CD4-positive, alpha-beta memory T cell (primary cell): ENCODE results near the gene SV2B. TPM values are rescaled to one million over a fixed set of nuclear protein-coding genes. Genes with fewer than 3 reads are reported as not detected.

Experiments used
- CTCF ChIA-PET: fragments of 350-600 bp; sonication (Branson Sonifier 250); formaldehyde crosslinking; loops from one replicate; lab custom pipeline; 2021; ENCODE audit warnings: inconsistent platforms; ENCODE audit not compliant: partially characterized antibody; lab: Charles Lee
- POLR2A ChIA-PET: fragments of 350-600 bp; sonication (Branson Sonifier 250); formaldehyde crosslinking; loops from one replicate; lab custom pipeline; 2021; ENCODE audit not compliant: partially characterized antibody; lab: Charles Lee
- DNase-seq, 5 donors: peaks; one replicate each; pipeline versions ENCODE4 v3.0.0 to v3.0.0-alpha.2; 2020 to 2022; ENCODE audit warnings: mixed read lengths in 1 of 5
- H3K27ac ChIP-seq: one replicate; pipeline ENCODE4 v1.7.0; 2013; ENCODE audit warnings: low read depth, low read length
- H3K27me3 ChIP-seq: 2 replicates; pipeline ENCODE4 v1.7.0; 2013; ENCODE audit warnings: mild to moderate bottlenecking, low read length, moderate library complexity; ENCODE audit not compliant: insufficient read depth
- H3K36me3 ChIP-seq: 2 replicates; pipeline ENCODE4 v1.7.0; 2013; ENCODE audit warnings: mild to moderate bottlenecking, low read length, moderate library complexity; ENCODE audit not compliant: insufficient read depth
- H3K4me1 ChIP-seq: 2 replicates; pipeline ENCODE4 v1.7.0; 2013; ENCODE audit warnings: mild to moderate bottlenecking, low read length, moderate library complexity; ENCODE audit not compliant: insufficient read depth
- H3K4me3 ChIP-seq, 2 donors: one replicate each; pipeline ENCODE4 v1.7.0; 2013; ENCODE audit warnings: low read length in 2 of 2, mild to moderate bottlenecking in 1 of 2
- H3K9me3 ChIP-seq, 2 donors: one replicate each; pipeline ENCODE4 v1.7.0; 2013; ENCODE audit warnings: low read length in 2 of 2, control low read depth in 1 of 2; ENCODE audit not compliant: control insufficient read depth in 1 of 2
- H3K27ac Mint-ChIP-seq, 7 donors: one replicate each; pipeline ENCODE4 v1.8.0; 2020 to 2021; ENCODE audit warnings: mixed read lengths in 7 of 7, mild to moderate bottlenecking in 6 of 7, inconsistent platforms in 3 of 7, moderate library complexity in 3 of 7
- H3K27me3 Mint-ChIP-seq, 2 donors: one replicate each; pipeline ENCODE4 v1.8.0; 2020 to 2021; ENCODE audit warnings: mixed read lengths in 2 of 2
- H3K36me3 Mint-ChIP-seq, 2 donors: one replicate each; pipeline ENCODE4 v1.8.0; 2020 to 2021; ENCODE audit warnings: mixed read lengths in 2 of 2, inconsistent platforms in 1 of 2, mild to moderate bottlenecking in 1 of 2
- H3K4me1 Mint-ChIP-seq, 4 donors: one replicate each; pipeline ENCODE4 v1.8.0; 2020 to 2021; ENCODE audit warnings: mixed read lengths in 4 of 4, mild to moderate bottlenecking in 1 of 4
- H3K4me3 Mint-ChIP-seq, 8 donors: one replicate each; pipeline ENCODE4 v1.8.0; 2020 to 2021; ENCODE audit warnings: mixed read lengths in 8 of 8, mild to moderate bottlenecking in 7 of 8, moderate library complexity in 6 of 8, inconsistent platforms in 3 of 8
- H3K9me3 Mint-ChIP-seq, 8 donors: one replicate each; pipeline ENCODE4 v1.8.0; 2020 to 2021; ENCODE audit warnings: mixed read lengths in 8 of 8, mild to moderate bottlenecking in 5 of 8, inconsistent platforms in 3 of 8, moderate library complexity in 1 of 8
- intact Hi-C: fragments of 100-400 bp; cut with micrococcal nuclease; formaldehyde crosslinking; loops from one replicate; pipeline ENCODE4 v1.15.1; 2023
- polyA plus RNA-seq, 2 donors: library from polyadenylated mRNA; unstranded; fragments of 300-500 nt; fragmentation: Illumina TruSeq; gene quantifications; one replicate each; pipeline ENCODE4 v1.2.3, GENCODE V29; 2021
- total RNA-seq, 2 experiments: library from RNA; stranded (reverse); gene quantifications; one replicate each; pipeline ENCODE4 v1.2.3, GENCODE V29; 2021

Gene SV2B
- total and polyA plus RNA-seq, 4 experiments from 2014 or later = 0.03 TPM; not detected in 3

DNA sequence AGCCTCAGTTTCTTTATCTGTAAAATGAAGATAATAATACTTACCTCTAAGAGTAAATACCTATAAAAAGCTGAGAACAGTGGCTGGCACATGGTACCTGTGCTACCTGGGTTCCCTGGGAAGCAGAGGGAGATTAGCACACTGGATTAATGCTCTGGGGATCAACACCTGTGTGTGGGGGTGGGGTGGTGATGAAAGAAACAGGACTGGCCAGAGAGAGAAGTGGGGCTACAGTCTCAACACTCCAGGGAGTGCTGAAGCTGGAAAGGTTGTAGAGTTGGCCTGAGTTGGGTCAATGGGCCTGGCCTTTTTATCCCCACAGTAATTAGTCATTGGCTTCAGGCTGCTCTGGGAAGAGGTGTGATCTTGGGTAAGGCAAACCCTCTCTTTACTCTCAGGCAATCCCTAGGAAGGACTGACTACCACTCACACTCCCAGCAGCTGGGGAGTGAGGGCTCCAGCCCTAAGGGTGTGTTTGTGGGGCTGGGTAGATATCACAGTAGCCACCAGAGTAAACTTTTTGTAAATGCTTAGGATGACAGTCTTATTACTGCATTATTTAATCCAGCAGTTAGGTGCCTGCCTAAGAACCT, 102.5 kb downstream of the SV2B start:
- Mint-ChIP-seq H3K4me3 (no peak overlapping the region), H3K27me3 (peaks cover 5 to 12% of the 10 kb centered on the region in 2 donors), H3K36me3 (no peaks in the 10 kb centered on the region), H3K27ac (no peak overlapping the region), H3K9me3 (no peaks in the 10 kb centered on the region), H3K4me1 (no peaks in the 10 kb centered on the region)
- Histone ChIP-seq H3K9me3 (no peaks in the 10 kb centered on the region), H3K27me3 (no peaks in the 10 kb centered on the region), H3K4me1 (no peaks in the 10 kb centered on the region), H3K27ac (no peak overlapping the region), H3K4me3 (no peak overlapping the region), H3K36me3 (no peaks in the 10 kb centered on the region)
- CTCF ChIA-PET = no interaction called here
- intact Hi-C loops = no loop called here
- DNase-seq = no peak
- POLR2A ChIA-PET = no interaction called here

DNA sequence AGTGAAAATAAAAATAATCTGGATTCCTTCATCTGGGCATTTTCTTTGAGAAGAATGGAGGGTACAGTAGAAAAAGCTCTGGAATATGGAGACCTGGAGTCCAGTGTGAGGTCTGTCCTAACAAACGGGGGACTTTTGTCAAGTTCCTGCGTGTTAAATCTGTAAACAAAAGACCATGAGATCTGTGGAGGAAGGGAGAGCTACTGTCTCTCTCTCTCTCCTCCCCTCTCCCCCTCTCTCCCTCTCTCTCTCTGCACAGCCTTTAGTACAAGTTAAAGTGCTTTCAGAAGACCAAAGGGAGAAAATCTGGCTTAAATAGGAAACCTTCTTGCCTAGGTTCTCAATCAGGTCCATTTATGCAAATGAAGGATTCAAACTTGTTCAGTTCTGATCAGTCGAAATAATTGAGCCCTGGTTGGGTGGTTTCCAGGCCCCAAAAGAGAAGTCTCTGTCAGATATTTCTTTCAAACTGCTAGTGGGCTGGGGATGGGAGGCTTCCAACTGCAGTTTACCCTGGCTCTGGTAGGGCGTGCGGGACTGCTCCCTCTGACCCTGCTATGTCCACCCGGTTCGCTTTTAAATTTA, 103.7 kb downstream of the SV2B start:
- Mint-ChIP-seq H3K27ac (no peak overlapping the region), H3K4me1 (no peaks in the 10 kb centered on the region), H3K27me3 (peaks cover 5 to 14% of the 10 kb centered on the region in 2 donors), H3K36me3 (no peaks in the 10 kb centered on the region), H3K9me3 (no peaks in the 10 kb centered on the region), H3K4me3 (no peak overlapping the region)
- ChIA-PET POLR2A (no interaction called here), CTCF (no interaction called here)
- H3K9me3 ChIP-seq = no peaks in the 10 kb centered on the region
- intact Hi-C loops = no loop called here
- no peak overlapping the region for H3K4me3 ChIP-seq
- H3K27ac ChIP-seq = no peak overlapping the region
- H3K27me3 ChIP-seq = no peaks in the 10 kb centered on the region
- DNase-seq = no peak
- H3K4me1 ChIP-seq = no peaks in the 10 kb centered on the region
- H3K36me3 ChIP-seq = no peaks in the 10 kb centered on the region

DNA sequence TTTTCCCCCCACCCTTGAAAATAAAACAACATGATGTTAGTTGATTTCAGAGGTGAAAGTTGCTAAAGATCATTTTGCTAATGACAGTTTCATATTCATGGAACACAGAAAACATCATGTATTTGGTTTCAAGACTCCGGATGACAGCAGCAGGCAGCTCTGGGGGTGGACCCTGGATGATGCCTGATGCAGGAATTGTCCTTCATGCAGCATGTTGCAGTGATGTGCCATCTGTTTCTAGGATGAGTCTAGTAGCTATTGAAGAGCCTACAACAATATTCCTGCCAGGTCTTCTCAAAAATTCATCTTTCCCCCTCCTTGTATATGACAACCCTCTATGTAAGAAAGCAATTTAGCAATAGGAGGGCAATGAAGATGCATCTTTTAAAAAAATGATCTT, 108.3 kb downstream of the SV2B start:
- Histone ChIP-seq H3K27ac (no peak overlapping the region), H3K4me1 (no peaks in the 10 kb centered on the region), H3K36me3 (no peaks in the 10 kb centered on the region), H3K27me3 (no peaks in the 10 kb centered on the region), H3K4me3 (no peak overlapping the region), H3K9me3 (no peaks in the 10 kb centered on the region)
- ChIA-PET POLR2A (no interaction called here), CTCF (interaction anchor here (1.1 kb wide), 1 partner anchor 38 kb away, joined by 3 read pairs; no protein-coding TSS in a partner anchor)
- Mint-ChIP-seq H3K27me3 (peaks cover 22 to 33% of the 10 kb centered on the region in 2 donors), H3K4me3 (no peak overlapping the region), H3K4me1 (no peaks in the 10 kb centered on the region), H3K36me3 (no peaks in the 10 kb centered on the region), H3K27ac (no peak overlapping the region), H3K9me3 (peaks cover 0 to 2% (median 0%) of the 10 kb centered on the region in 8 donors)
- DNase-seq = no peak
- intact Hi-C loops = no loop called here

DNA sequence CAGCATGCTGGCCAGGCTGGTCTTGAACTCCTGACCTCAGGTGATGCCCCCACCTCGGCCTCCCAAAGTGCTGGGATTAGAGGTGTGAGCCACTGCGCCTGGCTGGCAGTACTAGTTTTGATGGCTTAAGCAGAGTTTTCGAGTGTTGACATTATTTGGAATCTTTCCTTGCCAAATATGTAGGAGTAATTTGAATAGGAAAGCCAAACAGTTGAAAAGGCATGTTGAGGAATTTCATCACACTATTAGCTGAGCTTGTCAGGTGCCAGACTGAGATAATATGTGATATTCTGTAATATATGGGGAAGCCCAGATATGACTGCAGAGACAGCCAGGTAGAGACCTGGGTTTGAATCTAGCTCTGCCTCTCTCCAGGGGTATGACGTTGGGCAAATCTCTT, 109.3 kb downstream of the SV2B start:
- peaks cover 0 to 3% of the 10 kb centered on the region in 2 donors for H3K36me3 Mint-ChIP-seq
- H3K27ac ChIP-seq = no peak overlapping the region
- H3K4me1 ChIP-seq = no peaks in the 10 kb centered on the region
- CTCF ChIA-PET = no interaction called here
- peaks cover 22 to 41% of the 10 kb centered on the region in 2 donors for H3K27me3 Mint-ChIP-seq
- H3K27me3 ChIP-seq = no peaks in the 10 kb centered on the region
- H3K4me3 Mint-ChIP-seq = no peak overlapping the region
- H3K4me3 ChIP-seq = no peak overlapping the region
- intact Hi-C loops = no loop called here
- DNase-seq = no peak
- H3K4me1 Mint-ChIP-seq = no peaks in the 10 kb centered on the region
- H3K27ac Mint-ChIP-seq = no peak overlapping the region
- H3K36me3 ChIP-seq = no peaks in the 10 kb centered on the region
- H3K9me3 ChIP-seq = no peaks in the 10 kb centered on the region
- POLR2A ChIA-PET = no interaction called here
- H3K9me3 Mint-ChIP-seq = peaks cover 0 to 11% (median 5%) of the 10 kb centered on the region in 8 donors

DNA sequence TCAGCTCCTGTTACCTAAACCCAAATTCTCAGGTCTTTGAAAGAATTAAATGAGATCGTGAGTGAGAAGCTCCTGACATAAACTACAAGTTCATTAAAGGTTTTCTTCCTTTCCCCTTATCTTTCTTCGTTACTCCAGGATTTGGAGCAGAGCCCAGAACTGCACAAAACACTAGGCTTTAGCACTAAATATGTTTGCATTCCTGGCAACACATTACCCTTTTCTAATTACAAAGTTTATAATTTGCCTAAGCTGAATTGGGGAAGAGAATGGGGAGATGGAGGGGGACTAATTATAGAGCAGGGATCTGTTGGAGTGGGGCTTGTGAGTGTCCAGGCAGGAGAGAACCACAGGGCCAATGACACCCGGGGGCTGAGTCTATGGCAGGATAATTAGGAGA, 109.7 kb downstream of the SV2B start:
- H3K27ac Mint-ChIP-seq = no peak overlapping the region
- Histone ChIP-seq H3K27ac (no peak overlapping the region), H3K36me3 (no peaks in the 10 kb centered on the region), H3K9me3 (no peaks in the 10 kb centered on the region), H3K27me3 (no peaks in the 10 kb centered on the region), H3K4me1 (no peaks in the 10 kb centered on the region), H3K4me3 (no peak overlapping the region)
- POLR2A ChIA-PET = no interaction called here
- intact Hi-C loops = no loop called here
- H3K36me3 Mint-ChIP-seq = peaks cover 0 to 3% of the 10 kb centered on the region in 2 donors
- no peaks in the 10 kb centered on the region for H3K4me1 Mint-ChIP-seq
- peaks cover 22 to 41% of the 10 kb centered on the region in 2 donors for H3K27me3 Mint-ChIP-seq
- CTCF ChIA-PET = no interaction called here
- H3K9me3 Mint-ChIP-seq = peaks cover 0 to 15% (median 5%) of the 10 kb centered on the region in 8 donors
- DNase-seq = no peak
- no peak overlapping the region for H3K4me3 Mint-ChIP-seq

DNA sequence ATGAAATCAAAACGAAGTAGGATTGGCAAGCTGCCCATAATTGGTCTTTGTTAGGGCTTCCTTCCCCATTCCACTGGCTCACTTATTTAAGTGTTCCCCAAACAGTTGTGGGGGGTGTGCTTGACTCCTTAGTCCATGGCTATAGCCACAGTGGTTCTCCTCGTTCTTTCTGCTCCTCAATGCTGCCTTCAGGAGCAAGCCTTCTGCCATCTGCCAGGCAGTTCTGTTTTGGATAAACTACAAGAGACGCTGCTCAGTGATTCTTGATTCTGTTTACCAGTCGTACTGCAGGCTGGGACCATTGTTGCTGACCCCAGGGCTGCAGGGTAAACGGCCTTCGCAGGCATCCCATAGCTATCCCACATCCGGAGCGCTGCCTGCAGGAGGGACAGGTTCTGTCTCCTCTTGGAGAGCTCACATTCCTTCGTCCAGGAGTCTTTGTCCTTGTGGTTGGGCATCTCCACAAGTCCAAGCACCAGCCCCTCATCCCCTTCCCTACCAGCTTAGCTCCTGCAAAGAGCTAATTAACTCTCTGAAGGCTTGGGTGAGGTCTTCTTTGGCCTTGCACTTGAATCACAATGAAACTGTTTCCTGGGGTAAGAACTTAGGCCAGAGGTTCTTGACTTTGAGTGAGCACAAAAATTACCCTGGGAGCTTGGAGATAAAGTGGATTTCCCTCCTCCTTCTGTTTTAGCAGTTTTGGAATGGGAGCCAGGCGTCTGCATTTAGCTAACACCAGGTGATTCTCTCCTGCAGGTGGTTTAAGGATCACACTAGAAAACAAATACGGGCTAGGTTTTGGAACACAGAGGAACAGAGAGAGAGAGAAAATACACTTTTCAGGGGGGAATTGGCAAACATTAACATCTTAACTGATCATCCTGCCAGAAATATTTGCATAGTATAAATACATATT, 114.9 kb downstream of the SV2B start:
- H3K36me3 Mint-ChIP-seq = peaks cover 0 to 3% of the 10 kb centered on the region in 2 donors
- ChIA-PET POLR2A (no interaction called here), CTCF (no interaction called here)
- H3K36me3 ChIP-seq = no peaks in the 10 kb centered on the region
- peaks cover 0 to 17% (median 5%) of the 10 kb centered on the region in 8 donors for H3K9me3 Mint-ChIP-seq
- intact Hi-C loops = no loop called here
- no peaks in the 10 kb centered on the region for H3K27me3 ChIP-seq
- H3K27ac Mint-ChIP-seq = no peak overlapping the region
- no peaks in the 10 kb centered on the region for H3K9me3 ChIP-seq
- no peaks in the 10 kb centered on the region for H3K4me1 ChIP-seq
- no peak for DNase-seq
- H3K4me3 Mint-ChIP-seq = no peak overlapping the region
- no peak overlapping the region for H3K27ac ChIP-seq
- H3K4me1 Mint-ChIP-seq = no peaks in the 10 kb centered on the region
- H3K27me3 Mint-ChIP-seq = peaks cover 16 to 31% of the 10 kb centered on the region in 2 donors
- H3K4me3 ChIP-seq = no peak overlapping the region

DNA sequence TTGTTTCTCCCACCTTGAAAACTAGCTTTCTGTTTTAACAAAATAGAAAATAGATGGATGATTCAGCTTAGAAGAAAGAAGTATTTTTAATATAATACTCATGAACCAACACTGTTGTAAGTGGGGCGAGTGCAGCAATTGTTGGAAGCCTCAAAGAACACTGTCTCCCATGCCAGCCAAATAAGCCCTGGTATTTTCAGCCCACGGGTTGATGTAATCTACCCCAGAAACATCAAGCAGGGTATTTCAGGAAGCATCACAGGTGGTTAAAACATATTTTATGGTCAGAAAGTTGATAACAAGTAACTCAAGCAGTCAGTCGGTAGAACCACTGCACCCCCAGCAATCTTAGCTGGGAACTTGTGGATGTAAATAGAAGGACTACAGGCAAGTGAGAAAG, 115.9 kb downstream of the SV2B start:
- H3K27me3 ChIP-seq = no peaks in the 10 kb centered on the region
- H3K27ac ChIP-seq = no peak overlapping the region
- H3K4me3 Mint-ChIP-seq = no peak overlapping the region
- DNase-seq = no peak
- no peaks in the 10 kb centered on the region for H3K9me3 ChIP-seq
- H3K4me1 ChIP-seq = no peaks in the 10 kb centered on the region
- H3K4me1 Mint-ChIP-seq = no peaks in the 10 kb centered on the region
- H3K4me3 ChIP-seq = no peak overlapping the region
- peaks cover 0 to 17% (median 5%) of the 10 kb centered on the region in 8 donors for H3K9me3 Mint-ChIP-seq
- ChIA-PET POLR2A (no interaction called here), CTCF (no interaction called here)
- intact Hi-C loops = no loop called here
- H3K36me3 ChIP-seq = no peaks in the 10 kb centered on the region
- no peak overlapping the region for H3K27ac Mint-ChIP-seq
- H3K36me3 Mint-ChIP-seq = peaks cover 0 to 3% of the 10 kb centered on the region in 2 donors
- H3K27me3 Mint-ChIP-seq = peaks cover 12 to 25% of the 10 kb centered on the region in 2 donors
